A673 (cell line): ENCODE measurements around the gene PTPN1. TPM values are rescaled to one million over a fixed set of nuclear protein-coding genes. Genes with fewer than 3 reads are reported as not detected.

Experiments
- BruUV-seq: library from RNA; stranded (reverse); fragments of 400-500 nt; replicated peaks from 2 replicates; lab custom pipeline; 2021; lab: Mats Ljungman, UMichigan
- CTCF ChIA-PET: fragments of 300-600 bp; sonication (Branson Sonifier 250); formaldehyde crosslinking; loops from one replicate; lab custom pipeline; 2022; ENCODE audit warnings: antibody characterized with exemption; lab: Charles Lee
- POLR2A ChIA-PET: fragments of 300-600 bp; sonication (Branson Sonifier 250); formaldehyde crosslinking; loops from one replicate; lab custom pipeline; 2022; ENCODE audit warnings: antibody characterized with exemption; ENCODE audit not compliant: low non-redundant PET; lab: Charles Lee
- DNase-seq: peaks from one replicate; pipeline ENCODE4 v3.0.0-alpha.2; 2015; ENCODE audit warnings: low spot score
- H3K27ac ChIP-seq: fragments of 200-600 bp; sonication (generic); 2 replicates; pipeline ENCODE4 v1.5.1; 2016; ENCODE audit warnings: mixed run types, low read depth, mild to moderate bottlenecking, mixed read lengths, antibody characterized with exemption, low read length; ENCODE audit not compliant: poor library complexity, severe bottlenecking
- H3K27me3 ChIP-seq: fragments of 200-600 bp; sonication (generic); replicated peaks from 2 replicates; pipeline ENCODE4 v1.6.1; 2017; ENCODE audit warnings: mixed run types, low read depth, mild to moderate bottlenecking, mixed read lengths, antibody characterized with exemption, low read length; ENCODE audit not compliant: insufficient read depth, poor library complexity
- H3K36me3 ChIP-seq: fragments of 200-600 bp; sonication (generic); 2 replicates; pipeline ENCODE4 v1.6.1; 2016; ENCODE audit warnings: mixed run types, mild to moderate bottlenecking, mixed read lengths, antibody characterized with exemption, low read length; ENCODE audit not compliant: insufficient read depth, poor library complexity, severe bottlenecking
- H3K4me1 ChIP-seq: fragments of 200-600 bp; sonication (generic); 2 replicates; pipeline ENCODE4 v1.6.1; 2017; ENCODE audit warnings: mixed run types, mild to moderate bottlenecking, mixed read lengths, antibody characterized with exemption, low read length; ENCODE audit not compliant: insufficient read depth, poor library complexity, severe bottlenecking
- H3K4me3 ChIP-seq: fragments of 200-600 bp; sonication (generic); 2 replicates; pipeline ENCODE4 v1.5.1; 2016; ENCODE audit warnings: low read depth, mixed run types, mild to moderate bottlenecking, mixed read lengths, low read length; ENCODE audit not compliant: poor library complexity, severe bottlenecking
- H3K9me3 ChIP-seq: fragments of 200-600 bp; sonication (generic); 2 replicates; pipeline ENCODE4 v1.6.1; 2016; ENCODE audit warnings: mixed run types, low read depth, mild to moderate bottlenecking, mixed read lengths, antibody characterized with exemption, low read length; ENCODE audit not compliant: poor library complexity, severe bottlenecking
- CTCF ChIP-seq: fragments of 300-800, 200-600 bp; sonication (generic); conservative IDR thresholded peaks from 2 replicates; pipeline ENCODE4 v1.5.1; 2017; ENCODE audit warnings: low read depth, mild to moderate bottlenecking, antibody characterized with exemption, low read length, moderate library complexity, mixed read lengths
- EZH2 ChIP-seq: fragments of 200-600 bp; sonication (generic); IDR thresholded peaks from 2 replicates; pipeline ENCODE4 v1.6.1; 2017; ENCODE audit warnings: borderline replicate concordance, low read depth, mild to moderate bottlenecking, mixed read lengths, antibody characterized with exemption, low read length; ENCODE audit not compliant: poor library complexity, severe bottlenecking
- intact Hi-C: fragments of 100-400 bp; cut with micrococcal nuclease; formaldehyde crosslinking; loops from one replicate; pipeline ENCODE4 v1.10.0; 2022; ENCODE audit not compliant: unreplicated experiment
- total RNA-seq: library from RNA; stranded (reverse); gene quantifications from 2 replicates; pipeline ENCODE4 v1.2.3, GENCODE V29; 2021

Gene PTPN1
- total RNA-seq, 1 experiment from 2014 or later = 47.4 TPM

- Histone ChIP-seq H3K36me3 (no peaks in the 10 kb centered on the region), H3K4me3 (no peak overlapping the region), H3K9me3 (no peaks in the 10 kb centered on the region), H3K27me3 (no peaks in the 10 kb centered on the region), H3K4me1 (peaks cover 9% of the 10 kb centered on the region), H3K27ac (no peak overlapping the region)
- ChIA-PET POLR2A (no interaction called here), CTCF (no interaction called here)
- no TSS peak for BruUV-seq
- intact Hi-C loops = no loop called here
- peak; percentile 71 for DNase-seq
- TF ChIP-seq CTCF (no peak), EZH2 (no peak)
Measured at GRCh38 chr20:50467718-50468356, 42.3 kb upstream of the PTPN1 start.

- TF ChIP-seq CTCF (no peak), EZH2 (no peak)
- H3K9me3 ChIP-seq = no peaks in the 10 kb centered on the region
- no peak overlapping the region for H3K27ac ChIP-seq
- no TSS peak for BruUV-seq
- no peak overlapping the region for H3K4me3 ChIP-seq
- no peaks in the 10 kb centered on the region for H3K36me3 ChIP-seq
- no peaks in the 10 kb centered on the region for H3K27me3 ChIP-seq
- ChIA-PET CTCF (no interaction called here), POLR2A (no interaction called here)
- H3K4me1 ChIP-seq = peaks cover 9% of the 10 kb centered on the region
- no peak for DNase-seq
- intact Hi-C loops = no loop called here
Measured at GRCh38 chr20:50468378-50468798, 41.8 kb upstream of the PTPN1 start.

GRCh38 chr20:50469176-50469723 is 40.9 kb upstream of the PTPN1 start:
- DNase-seq = no peak
- no TSS peak for BruUV-seq
- Histone ChIP-seq H3K27ac (no peak overlapping the region), H3K4me3 (no peak overlapping the region), H3K4me1 (peaks cover 9% of the 10 kb centered on the region), H3K27me3 (no peaks in the 10 kb centered on the region), H3K36me3 (no peaks in the 10 kb centered on the region), H3K9me3 (no peaks in the 10 kb centered on the region)
- TF ChIP-seq CTCF (no peak), EZH2 (no peak)
- CTCF ChIA-PET = interaction anchor here (0.5 to 0.6 kb wide), 2 partner anchors 120 to 157 kb away, joined by 3 to 6 read pairs; no protein-coding TSS in a partner anchor
- intact Hi-C loops = no loop called here
- POLR2A ChIA-PET = no interaction called here
